Muscle layer of colon (tissue), 2 donors: ENCODE results near the gene MMP21.

ENCODE experiments used
- H3K27ac ChIP-seq: one replicate; pipeline ENCODE4 v1.7.0; 2013; ENCODE audit warnings: low read depth, mild to moderate bottlenecking, low read length, moderate library complexity
- H3K27me3 ChIP-seq, 2 donors: one replicate each; pipeline ENCODE4 v1.7.0; 2013; ENCODE audit warnings: low read length in 2 of 2, mild to moderate bottlenecking in 2 of 2; ENCODE audit not compliant: insufficient read depth in 2 of 2, control insufficient read depth in 1 of 2
- H3K36me3 ChIP-seq: one replicate; pipeline ENCODE4 v1.7.0; 2013; ENCODE audit warnings: mild to moderate bottlenecking, low read length; ENCODE audit not compliant: insufficient read depth
- H3K4me1 ChIP-seq: one replicate; pipeline ENCODE4 v1.7.0; 2013; ENCODE audit warnings: mild to moderate bottlenecking, low read length; ENCODE audit not compliant: insufficient read depth
- H3K4me3 ChIP-seq, 2 donors: one replicate each; pipeline ENCODE4 v1.7.0; 2013; ENCODE audit warnings: low read length in 2 of 2, low read depth in 1 of 2, mild to moderate bottlenecking in 1 of 2, moderate library complexity in 1 of 2
- H3K9ac ChIP-seq: one replicate; pipeline ENCODE4 v1.7.0; 2013; ENCODE audit warnings: low read length
- H3K9me3 ChIP-seq: one replicate; pipeline ENCODE4 v1.7.0; 2013; ENCODE audit warnings: mild to moderate bottlenecking, low read length
- donor health status: abdominal sarcoma.
- donor health status: Adenocarcinoma of cecum.

Gene MMP21

DNA sequence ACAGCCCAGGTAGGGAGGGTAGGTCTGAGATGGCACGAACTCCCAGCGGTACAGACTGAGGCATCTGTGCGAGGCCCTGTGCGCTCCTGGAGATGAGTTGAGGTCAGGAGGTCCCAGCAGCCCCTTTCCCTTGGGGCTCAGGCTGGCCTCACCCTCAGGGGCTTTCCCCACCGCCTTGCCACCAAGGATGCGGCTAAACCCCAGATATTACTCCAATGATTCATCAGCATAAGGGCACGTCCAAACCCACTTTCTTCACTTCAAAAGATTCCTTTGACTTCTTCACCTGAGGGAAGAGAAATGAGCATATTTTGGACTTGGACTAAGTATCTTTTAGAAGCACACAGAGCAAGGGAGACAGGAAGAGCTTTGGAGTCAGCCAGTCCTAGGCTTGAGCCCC is 27.1 kb upstream of the MMP21 start:
- H3K27me3 ChIP-seq, result no peaks in the 10 kb centered on the region
- H3K4me1 ChIP-seq, result no peaks in the 10 kb centered on the region
- H3K9me3 ChIP-seq, result no peaks in the 10 kb centered on the region
- H3K36me3 ChIP-seq, result peaks cover 34% of the 10 kb centered on the region
- no peak overlapping the region for H3K27ac ChIP-seq
- no peak overlapping the region for H3K9ac ChIP-seq
- H3K4me3 ChIP-seq, result no peak overlapping the region

- H3K36me3 ChIP-seq, result peaks cover 34% of the 10 kb centered on the region
- H3K4me3 ChIP-seq, result no peak overlapping the region
- H3K27me3 ChIP-seq, result no peaks in the 10 kb centered on the region
- H3K9ac ChIP-seq, result no peak overlapping the region
- H3K9me3 ChIP-seq, result no peaks in the 10 kb centered on the region
- H3K27ac ChIP-seq, result no peak overlapping the region
- H3K4me1 ChIP-seq, result no peaks in the 10 kb centered on the region
Observed at GRCh38 chr10:125802131-125802530, 26.5 kb upstream of the MMP21 start.

GRCh38 chr10:125801574-125801973 is 26.0 kb upstream of the MMP21 start:
- Histone ChIP-seq H3K9ac (no peak overlapping the region), H3K27ac (no peak overlapping the region), H3K9me3 (no peaks in the 10 kb centered on the region), H3K27me3 (no peaks in the 10 kb centered on the region), H3K36me3 (peaks cover 31% of the 10 kb centered on the region), H3K4me3 (no peak overlapping the region), H3K4me1 (no peaks in the 10 kb centered on the region)

DNA sequence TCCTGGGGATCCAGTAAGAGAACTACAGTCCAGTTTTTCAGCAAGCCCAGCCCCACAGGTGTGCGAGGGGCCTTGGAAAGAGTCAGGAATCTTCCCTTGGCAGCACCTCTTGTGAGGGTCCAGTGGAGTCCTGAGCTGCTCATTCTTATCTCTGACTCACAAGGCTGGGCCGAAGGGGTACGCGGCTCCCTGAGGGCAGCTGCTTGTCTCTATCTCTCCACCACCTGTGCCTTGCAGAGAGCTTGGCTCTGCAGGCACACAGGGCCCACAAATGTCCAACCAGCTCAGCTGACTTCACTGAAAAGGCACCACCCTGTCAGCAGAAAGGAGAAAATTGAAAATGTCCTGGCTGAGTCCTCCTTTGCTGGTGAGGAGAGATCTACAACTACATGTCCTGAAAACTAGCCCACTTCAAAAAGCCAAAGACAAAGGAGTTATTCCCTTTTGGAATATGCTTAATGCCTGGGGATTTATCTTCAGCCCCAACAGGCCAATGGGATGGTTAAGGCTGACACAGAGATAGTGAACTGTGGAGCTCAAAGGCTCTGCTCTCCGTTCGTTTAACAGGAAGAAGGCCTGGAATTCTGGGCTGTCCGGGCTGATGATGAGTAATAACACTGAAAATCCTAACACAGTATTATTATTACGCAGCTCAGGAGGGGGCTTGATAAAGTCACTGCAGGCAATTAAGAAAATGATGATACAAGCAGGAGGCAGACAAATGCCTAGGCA is 24.0 kb upstream of the MMP21 start:
- peaks cover 26% of the 10 kb centered on the region for H3K36me3 ChIP-seq
- H3K27ac ChIP-seq, result no peak overlapping the region
- H3K9ac ChIP-seq, result no peak overlapping the region
- no peaks in the 10 kb centered on the region for H3K4me1 ChIP-seq
- H3K9me3 ChIP-seq, result no peaks in the 10 kb centered on the region
- no peaks in the 10 kb centered on the region for H3K27me3 ChIP-seq
- no peak overlapping the region for H3K4me3 ChIP-seq

- Histone ChIP-seq H3K9me3 (no peaks in the 10 kb centered on the region), H3K27me3 (no peaks in the 10 kb centered on the region), H3K4me3 (no peak overlapping the region), H3K36me3 (peaks cover 35% of the 10 kb centered on the region), H3K27ac (no peak overlapping the region), H3K4me1 (no peaks in the 10 kb centered on the region), H3K9ac (no peak overlapping the region)
Observed at GRCh38 chr10:125797994-125798662, 22.5 kb upstream of the MMP21 start.

GRCh38 chr10:125797424-125797823 is 21.8 kb upstream of the MMP21 start:
- Histone ChIP-seq H3K27me3 (no peaks in the 10 kb centered on the region), H3K9me3 (no peaks in the 10 kb centered on the region), H3K36me3 (peaks cover 41% of the 10 kb centered on the region), H3K4me1 (no peaks in the 10 kb centered on the region), H3K4me3 (no peak overlapping the region), H3K27ac (no peak overlapping the region), H3K9ac (no peak overlapping the region)

GRCh38 chr10:125795637-125796190 is 20.1 kb upstream of the MMP21 start:
- Histone ChIP-seq H3K4me3 (no peak overlapping the region), H3K27ac (no peak overlapping the region), H3K9me3 (no peaks in the 10 kb centered on the region), H3K4me1 (no peaks in the 10 kb centered on the region), H3K27me3 (no peaks in the 10 kb centered on the region), H3K36me3 (peaks cover 45% of the 10 kb centered on the region), H3K9ac (no peak overlapping the region)

GRCh38 chr10:125795128-125795527 is 19.5 kb upstream of the MMP21 start:
- no peaks in the 10 kb centered on the region for H3K9me3 ChIP-seq
- no peak overlapping the region for H3K9ac ChIP-seq
- no peaks in the 10 kb centered on the region for H3K4me1 ChIP-seq
- H3K36me3 ChIP-seq, result peaks cover 45% of the 10 kb centered on the region
- H3K27me3 ChIP-seq, result no peaks in the 10 kb centered on the region
- H3K27ac ChIP-seq, result no peak overlapping the region
- H3K4me3 ChIP-seq, result no peak overlapping the region

DNA sequence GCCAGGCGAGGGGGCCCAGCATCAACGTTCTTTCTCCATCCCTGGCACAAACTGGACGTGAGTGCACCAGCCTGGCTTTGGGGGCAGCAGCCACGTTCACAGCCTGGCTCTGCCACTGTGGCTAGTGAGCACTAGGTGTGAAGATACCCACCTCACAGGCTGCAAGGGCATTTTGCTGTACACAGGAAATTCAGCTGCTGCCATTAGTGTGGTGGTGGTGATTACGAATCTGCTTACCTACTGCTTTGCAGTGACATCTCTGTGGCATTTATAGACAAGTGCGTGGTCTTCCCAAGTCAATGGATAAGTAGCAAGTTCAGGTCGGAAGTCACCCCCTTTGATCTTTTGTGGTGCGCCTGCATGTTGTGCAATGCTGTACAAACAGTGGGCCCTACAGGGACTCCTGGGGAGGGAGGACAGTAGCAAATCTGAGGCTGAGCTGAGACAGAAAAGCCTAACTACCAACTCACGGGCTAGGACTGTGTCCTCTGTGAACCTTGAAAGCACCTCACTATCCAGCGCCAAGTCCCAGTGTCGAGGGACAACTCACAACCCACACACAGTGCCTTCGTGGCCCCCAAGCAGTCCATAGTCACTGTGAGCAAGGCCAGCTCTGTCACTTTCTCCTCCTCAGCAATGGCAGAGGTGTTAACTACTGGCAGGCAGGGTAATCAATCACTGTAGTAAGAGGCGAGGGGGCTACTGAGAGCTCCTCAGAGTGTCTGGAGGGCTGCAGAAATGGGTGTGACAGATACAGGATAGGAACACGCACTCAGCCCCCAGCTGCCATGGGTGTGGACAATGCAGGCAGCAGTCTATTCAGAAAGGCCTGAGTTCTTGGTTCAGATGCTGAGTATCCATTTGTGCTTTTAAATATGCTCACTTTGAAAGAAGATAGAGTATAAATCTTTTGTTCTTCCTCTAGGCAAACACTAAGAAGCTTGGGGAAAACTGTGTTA is 17.0 kb upstream of the MMP21 start:
- Histone ChIP-seq H3K36me3 (peaks cover 45% of the 10 kb centered on the region), H3K4me1 (no peaks in the 10 kb centered on the region), H3K4me3 (no peak overlapping the region), H3K27me3 (no peaks in the 10 kb centered on the region), H3K9me3 (no peaks in the 10 kb centered on the region), H3K9ac (no peak overlapping the region), H3K27ac (no peak overlapping the region)

DNA sequence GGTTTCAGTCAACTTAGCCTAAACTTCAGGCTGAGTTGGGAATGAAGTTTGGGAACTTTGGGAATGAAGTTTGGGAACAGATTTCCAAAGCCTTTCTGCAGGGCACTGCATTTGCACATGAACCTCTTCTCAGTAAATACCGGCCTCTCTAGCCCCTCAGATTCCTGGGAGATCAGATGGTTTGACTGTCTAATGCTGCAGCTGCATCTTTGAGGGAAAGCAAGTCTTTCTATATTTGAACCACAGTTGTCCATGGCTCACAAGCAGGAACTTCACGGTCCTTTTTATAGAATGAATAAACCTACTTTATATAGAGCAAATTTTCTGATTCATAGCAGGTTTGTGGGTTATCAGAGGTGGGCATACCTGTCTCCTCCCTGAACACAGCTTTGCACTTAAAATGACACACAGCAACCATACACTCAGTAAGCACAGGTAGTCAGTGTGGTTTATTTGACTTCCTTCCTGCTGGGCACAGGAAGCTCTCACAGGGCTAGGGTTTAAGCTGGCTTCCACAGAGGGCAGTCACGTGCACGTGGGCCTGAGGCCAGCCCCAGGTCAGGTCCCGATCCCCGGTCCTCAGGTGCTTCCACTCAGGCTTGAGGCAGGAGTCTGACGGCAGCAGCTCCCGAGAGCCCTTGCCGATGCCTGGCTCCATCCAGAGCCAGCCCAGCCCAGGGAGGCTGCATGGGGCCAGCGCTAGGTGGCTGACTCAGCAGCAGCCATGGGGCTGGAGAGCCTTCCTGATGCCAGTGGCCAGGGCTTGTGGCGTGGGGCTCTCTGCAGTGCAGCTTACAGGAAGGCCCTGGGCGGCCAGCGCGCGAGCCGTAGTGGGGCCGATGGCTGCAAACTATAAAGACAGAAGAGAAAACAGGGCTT is 12.8 kb upstream of the MMP21 start:
- no peak overlapping the region for H3K4me3 ChIP-seq
- H3K27me3 ChIP-seq, result no peaks in the 10 kb centered on the region
- H3K9ac ChIP-seq, result no peak overlapping the region
- no peak overlapping the region for H3K27ac ChIP-seq
- peaks cover 15% of the 10 kb centered on the region for H3K36me3 ChIP-seq
- no peaks in the 10 kb centered on the region for H3K9me3 ChIP-seq
- H3K4me1 ChIP-seq, result no peaks in the 10 kb centered on the region
